ENCODE results near the gene WDFY3. TPM values are rescaled to one million over a fixed set of nuclear protein-coding genes. Genes with fewer than 3 reads are reported as not detected.
A peak's percentile ranks its signal among the peaks of the same experiment; 100 is the strongest.

Gene WDFY3
- total and polyA plus RNA-seq, 2 of the 13 experiments (the other 11 are each of a cell fraction or from before 2014, with no cell fraction given) = 16.7 to 24.5 TPM

DNA sequence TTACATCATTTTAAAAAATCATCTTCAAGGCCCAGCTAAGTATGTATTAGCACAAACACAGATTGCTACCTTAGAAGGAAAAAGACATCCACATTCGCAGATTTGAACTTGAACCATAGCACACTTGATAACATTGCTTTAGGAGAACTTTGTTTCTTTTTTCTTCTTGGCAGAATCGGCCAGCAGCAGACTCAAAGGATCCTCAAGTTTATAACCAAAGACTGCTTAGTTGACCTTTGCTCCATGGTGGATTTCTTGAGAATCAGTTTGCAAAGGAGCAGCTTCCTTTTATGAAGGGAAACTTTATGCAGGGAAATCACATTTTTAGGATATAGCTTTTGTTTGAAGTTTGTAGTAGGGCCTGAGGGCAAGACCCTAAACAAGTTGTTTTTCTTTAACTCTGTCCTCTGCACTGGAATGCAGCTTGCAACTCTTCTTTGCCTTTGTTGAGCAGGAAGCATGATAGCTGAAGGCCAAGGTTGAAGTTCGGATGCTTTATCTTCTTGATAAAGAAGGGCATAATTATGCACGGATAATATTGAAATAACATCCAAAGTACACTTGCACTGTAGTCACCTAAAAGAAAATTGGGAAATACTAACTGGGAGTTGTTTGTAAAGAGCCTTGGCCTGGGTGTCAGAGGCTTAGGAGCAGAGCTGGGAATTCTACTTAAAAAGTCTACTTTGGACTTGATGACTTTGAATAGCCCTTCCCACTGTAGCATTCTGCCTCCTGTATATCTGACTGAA, 305.1 kb downstream of the WDFY3 start (continued):
- TF ChIP-seq NCOR1 (IDR thresholded peaks at IDR 0.05; ENCODE audit: borderline replicate concordance, low read length) (peak; percentile 71; the same call in 1 of the 2 replicates), TEAD3 (CRISPR knock-in tag; optimal IDR thresholded peaks at IDR 0.05; ENCODE audit: borderline replicate concordance) (peak; percentile 61), ZNF207 (IDR thresholded peaks at IDR 0.05; ENCODE audit: borderline replicate concordance) (no peak), ZNF18 (CRISPR knock-in tag; IDR thresholded peaks at IDR 0.05; ENCODE audit: insufficient replicate concordance) (no peak), BCL6 (CRISPR knock-in tag; IDR thresholded peaks at IDR 0.05) (0 out of 2 replicates have a peak, but pooled peaks have one; percentile 12), ZEB1 (IDR thresholded peaks at IDR 0.05; ENCODE audit: insufficient replicate concordance, low read depth) (peak; percentile 32), ZNF572 (CRISPR knock-in tag; IDR thresholded peaks at IDR 0.05) (no peak), CHCHD3 (CRISPR knock-in tag; IDR thresholded peaks at IDR 0.05) (no peak), REL (CRISPR knock-in tag; conservative IDR thresholded peaks at IDR 0.05) (no peak), HNF4A (CRISPR knock-in tag; IDR thresholded peaks at IDR 0.05) (peak; percentile 79), ZNF691 (CRISPR knock-in tag; IDR thresholded peaks at IDR 0.05; ENCODE audit: borderline replicate concordance, low read depth) (no peak), SALL1 (CRISPR knock-in tag; IDR thresholded peaks at IDR 0.05) (peak; percentile 14; the same call in 1 of the 2 replicates), PAXIP1 (CRISPR knock-in tag; conservative IDR thresholded peaks at IDR 0.05) (peak; percentile 58), PTBP1 (IDR thresholded peaks at IDR 0.05; ENCODE audit: low read depth, low read length, poor library complexity, severe bottlenecking) (no peak), SOX13 (IDR thresholded peaks at IDR 0.05) (no peak), SOX13 (CRISPR knock-in tag; conservative IDR thresholded peaks at IDR 0.05 in 1 of 2, IDR thresholded peaks at IDR 0.05 in 1 of 2) (peak in 1 of 2 experiments; percentile 69; a peak in 2 of 4 replicates), PRPF4 (IDR thresholded peaks at IDR 0.05; ENCODE audit: low read depth, low read length, poor library complexity, severe bottlenecking) (no peak)
- TF ChIP-seq, protein P1, sequence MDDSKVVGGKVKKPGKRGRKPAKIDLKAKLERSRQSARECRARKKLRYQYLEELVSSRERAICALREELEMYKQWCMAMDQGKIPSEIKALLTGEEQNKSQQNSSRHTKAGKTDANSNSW (CRISPR knock-in tag; IDR thresholded peaks at IDR 0.05; ENCODE audit: borderline replicate concordance) = no peak
